HG03439 (cell line): ENCODE measurements around the gene TMEM141.
"Not testable (repeated sequence)": the region's sequence is repeated elsewhere in the genome, so short reads cannot be mapped to it uniquely, and the experiment has no call there.

Experiments
- ATAC-seq: cut with Tn5 transposase; IDR thresholded peaks from one replicate; pipeline ENCODE4 v1.9.1; 2021; ENCODE audit warnings: mild to moderate bottlenecking, moderate library complexity; ENCODE audit not compliant: unreplicated experiment

The TMEM141 gene

GRCh38 chr9:136793086-136793946 is 2.2 kb downstream of the TMEM141 start:
- ATAC-seq, result no peak

GRCh38 chr9:136794281-136794999 is 3.3 kb downstream of the TMEM141 start:
- no peak for ATAC-seq

DNA sequence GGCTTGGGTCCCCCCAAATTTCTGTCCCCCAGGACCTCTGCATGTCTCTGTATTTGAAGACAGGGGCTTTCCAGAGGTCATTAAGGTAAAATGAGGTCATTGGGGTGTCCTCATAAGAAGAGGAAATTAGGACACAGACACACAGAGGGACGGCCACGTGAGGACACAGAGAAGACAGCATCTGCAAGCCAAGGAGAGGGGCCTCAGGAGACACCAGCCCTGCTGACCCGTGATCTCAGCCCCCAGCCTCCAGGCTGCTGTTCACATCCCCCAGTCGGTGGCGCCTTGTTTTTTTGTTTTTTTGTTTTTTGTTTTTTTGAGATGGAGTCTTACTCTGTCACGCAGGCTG is 3.8 kb downstream of the TMEM141 start:
- ATAC-seq, result no peak

- no peak for ATAC-seq
Measured at GRCh38 chr9:136796238-136796774, 5.2 kb downstream of the TMEM141 start, which contains the start of gene CCDC183. TSS of gene CCDC183 (plus strand) at chr9:136796338. CDS start at chr9:136796398, 60 bp downstream.

DNA sequence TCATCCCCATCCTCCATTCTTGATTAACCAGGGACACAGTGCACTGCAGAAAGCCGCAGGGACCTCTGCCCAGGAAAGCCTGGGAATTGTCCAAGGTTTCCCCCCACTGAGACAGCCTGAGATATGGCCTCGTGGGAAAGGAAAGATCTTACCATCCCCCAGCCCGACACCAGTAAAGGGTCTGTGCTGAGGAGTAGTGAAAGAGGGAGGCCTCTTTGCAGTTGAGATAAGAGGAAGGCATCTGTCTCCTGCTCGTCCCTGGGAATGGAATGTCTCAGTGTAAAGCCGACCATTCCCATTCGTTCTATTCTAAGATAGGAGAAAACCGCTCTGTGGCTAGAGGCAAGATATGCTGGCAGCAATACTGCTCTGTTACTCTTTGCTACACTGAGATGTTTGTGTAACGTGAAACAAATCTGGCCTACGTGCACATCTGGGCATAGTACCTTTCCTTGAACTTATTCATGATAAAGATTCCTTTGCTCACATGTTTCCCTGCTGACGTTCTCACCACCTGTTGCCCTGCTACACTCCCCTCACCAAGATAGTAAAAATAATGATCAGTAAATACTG is 5.7 kb downstream of the TMEM141 start:
- not testable (repeated sequence) for ATAC-seq

DNA sequence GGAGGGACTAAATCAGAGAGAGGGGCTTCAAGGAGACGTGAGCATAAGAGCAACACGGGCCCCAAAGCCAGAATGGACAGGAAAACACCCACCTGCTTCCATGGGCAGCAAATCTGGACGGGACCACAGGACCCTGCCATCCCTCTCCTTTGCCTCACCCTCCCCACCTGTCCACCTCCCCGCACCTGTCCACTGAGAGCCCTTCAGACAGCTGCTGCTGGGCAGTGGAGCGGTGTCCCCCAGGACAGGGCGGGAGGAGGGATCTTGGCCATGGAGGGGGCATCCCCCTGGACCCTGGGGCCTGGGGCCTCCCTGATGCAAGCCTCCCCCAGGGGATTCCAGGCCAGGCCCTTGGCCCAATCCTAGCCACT is 7.5 kb downstream of the TMEM141 start:
- ATAC-seq, result no peak

GRCh38 chr9:136799079-136799853 is 8.1 kb downstream of the TMEM141 start:
- ATAC-seq, result no peak

GRCh38 chr9:136799854-136800657 is 8.9 kb downstream of the TMEM141 start:
- no peak for ATAC-seq

GRCh38 chr9:136802321-136802720 is 11.2 kb downstream of the TMEM141 start:
- ATAC-seq, result no peak

DNA sequence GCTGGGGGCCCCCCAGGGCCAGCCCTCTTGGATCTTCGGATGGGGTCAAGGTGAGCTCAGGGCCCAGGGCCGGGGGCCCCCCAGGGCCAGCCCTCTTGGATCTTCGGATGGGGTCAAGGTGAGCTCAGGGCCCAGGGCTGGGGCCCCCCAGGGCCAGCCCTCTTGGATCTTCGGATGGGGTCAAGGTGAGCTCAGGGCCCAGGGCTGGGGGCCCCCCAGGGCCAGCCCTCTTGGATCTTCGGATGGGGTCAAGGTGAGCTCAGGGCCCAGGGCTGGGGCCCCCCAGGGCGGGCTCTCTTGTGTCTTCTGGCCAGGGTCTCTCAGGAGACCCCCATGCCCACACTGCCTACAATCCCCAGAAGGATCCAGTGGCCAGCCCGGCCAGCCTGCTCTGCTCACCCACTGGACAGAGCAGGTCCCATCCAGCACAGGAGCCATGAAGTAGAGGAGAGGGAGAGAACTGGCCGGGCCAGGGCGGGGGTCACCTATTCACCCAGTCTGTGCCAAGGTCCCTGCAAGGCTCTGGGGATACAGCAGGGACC is 11.9 kb downstream of the TMEM141 start:
- ATAC-seq, result not testable (repeated sequence)

DNA sequence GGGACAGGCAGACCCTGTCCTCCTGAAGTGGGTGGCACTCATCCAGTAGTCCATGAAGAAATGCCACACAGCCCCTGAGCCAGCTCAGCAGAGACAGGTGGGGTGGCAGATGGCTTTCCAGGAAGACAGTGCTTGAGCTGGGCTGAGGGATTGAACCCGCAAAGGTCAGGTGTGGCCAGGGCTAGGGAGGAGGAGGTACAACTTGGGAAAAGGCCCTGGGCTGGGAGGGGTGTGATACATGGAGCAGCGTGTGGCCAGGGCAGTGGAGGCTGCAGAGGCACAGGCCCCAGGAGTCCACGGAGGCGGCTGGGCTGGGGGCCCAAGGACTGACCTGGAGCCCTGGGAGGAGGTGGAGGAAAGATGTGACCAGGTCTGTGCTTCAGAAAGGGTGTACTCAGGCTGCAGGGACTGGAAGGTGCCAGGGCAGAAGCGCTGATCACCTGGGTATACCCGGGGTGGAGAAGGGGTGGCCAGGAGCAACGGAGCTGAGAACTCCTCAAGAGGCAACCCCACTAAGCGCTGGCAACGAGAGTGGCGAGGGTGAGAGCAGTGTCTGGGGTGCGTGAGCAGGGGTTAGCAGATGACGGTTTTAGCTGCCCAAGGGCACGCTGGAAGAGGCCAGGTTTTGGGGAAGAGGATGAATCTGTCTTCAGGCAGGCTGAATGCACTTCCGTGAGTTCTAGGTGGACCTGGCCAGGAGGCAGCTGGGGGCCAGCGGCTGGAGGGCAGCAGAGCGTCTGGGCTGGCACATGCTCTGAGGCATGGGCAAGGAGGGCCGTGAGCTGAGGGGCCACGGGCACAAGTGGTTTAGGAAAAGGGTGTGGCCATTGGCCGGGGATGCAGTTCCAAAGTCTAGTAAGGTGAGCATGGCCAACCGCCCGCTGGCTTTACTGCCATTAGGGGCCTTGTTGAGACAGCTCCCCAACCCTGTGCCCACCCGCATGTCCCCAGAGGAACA is 12.7 kb downstream of the TMEM141 start:
- ATAC-seq, result no peak

DNA sequence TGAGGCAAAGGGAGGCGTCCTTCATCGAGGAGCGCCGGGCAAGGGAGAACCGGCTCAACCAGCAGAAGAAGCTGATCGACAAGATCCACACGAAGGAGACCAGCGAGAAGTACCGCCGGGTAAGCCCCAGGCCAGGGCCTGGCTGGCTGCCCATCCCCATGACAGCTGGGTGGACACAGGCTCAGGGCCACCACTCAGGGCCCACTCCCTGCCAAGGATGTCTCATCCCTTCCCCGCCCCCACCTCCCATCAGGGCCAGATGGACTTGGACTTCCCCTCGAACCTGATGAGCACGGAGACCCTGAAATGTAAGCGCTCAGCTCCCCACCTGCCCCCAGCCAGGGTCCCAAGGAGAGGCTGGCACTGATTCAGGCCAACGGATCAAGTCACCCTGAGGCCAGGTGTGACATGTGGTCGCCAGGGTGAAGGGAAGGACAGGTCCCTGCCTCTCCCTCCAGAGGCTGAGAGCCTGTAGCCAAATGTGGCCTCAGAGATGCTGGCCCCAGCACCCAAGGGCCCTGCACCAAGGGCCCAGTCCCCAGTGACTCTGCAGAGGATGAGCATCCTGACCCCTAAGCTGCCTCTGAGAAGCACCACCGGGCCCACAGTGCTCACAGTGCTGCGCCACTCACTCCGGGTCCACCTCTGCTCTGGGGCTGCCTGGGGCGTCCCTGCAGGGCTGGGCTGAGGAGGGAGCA is 13.5 kb downstream of the TMEM141 start:
- ATAC-seq, result no peak

DNA sequence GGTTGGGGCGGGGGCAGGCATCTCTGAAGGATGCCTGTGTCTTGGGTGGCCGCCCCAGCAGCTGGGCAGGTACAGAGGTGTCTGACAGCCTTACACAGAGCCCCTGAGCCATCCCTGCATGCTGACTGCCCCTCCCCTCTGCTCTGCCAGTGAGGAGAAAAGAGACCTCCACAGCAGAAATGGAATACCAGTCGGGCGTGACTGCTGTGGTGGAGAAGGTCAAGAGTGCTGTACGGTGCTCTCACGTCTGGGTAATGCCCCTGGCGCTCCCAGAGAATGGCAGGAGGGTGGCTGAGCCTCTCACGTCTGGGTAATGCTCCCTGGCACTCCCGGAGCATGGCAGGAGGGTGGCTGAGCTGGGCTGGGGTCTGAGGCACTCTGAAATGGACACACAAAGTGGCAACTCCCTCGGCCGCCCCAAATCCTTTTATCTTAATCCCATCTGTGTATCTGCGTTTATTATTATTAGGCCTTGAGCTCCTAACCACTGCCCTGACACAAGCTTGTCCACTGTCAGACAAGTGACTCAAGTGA is 14.1 kb downstream of the TMEM141 start:
- ATAC-seq, result no peak

DNA sequence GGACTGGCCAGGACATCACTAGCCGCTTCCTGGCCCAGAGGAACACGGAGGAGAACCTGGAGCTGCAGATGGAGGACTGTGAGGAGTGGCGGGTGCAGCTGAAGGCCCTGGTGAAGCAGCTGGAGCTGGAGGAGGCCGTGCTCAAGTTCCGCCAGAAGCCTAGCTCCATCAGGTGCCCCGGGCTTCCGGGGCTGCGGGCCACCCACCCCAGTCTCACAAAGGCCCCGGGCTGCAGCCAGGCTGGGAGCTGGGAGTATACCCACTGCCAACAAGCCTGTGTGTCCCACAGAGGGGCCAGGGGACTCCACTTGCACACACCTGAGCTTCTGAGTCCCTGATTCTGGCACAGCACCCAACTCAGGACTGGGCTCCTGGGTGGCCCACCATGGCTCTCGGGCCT is 14.9 kb downstream of the TMEM141 start:
- no peak for ATAC-seq

GRCh38 chr9:136806631-136807201 is 15.6 kb downstream of the TMEM141 start:
- peak; percentile 1 for ATAC-seq

DNA sequence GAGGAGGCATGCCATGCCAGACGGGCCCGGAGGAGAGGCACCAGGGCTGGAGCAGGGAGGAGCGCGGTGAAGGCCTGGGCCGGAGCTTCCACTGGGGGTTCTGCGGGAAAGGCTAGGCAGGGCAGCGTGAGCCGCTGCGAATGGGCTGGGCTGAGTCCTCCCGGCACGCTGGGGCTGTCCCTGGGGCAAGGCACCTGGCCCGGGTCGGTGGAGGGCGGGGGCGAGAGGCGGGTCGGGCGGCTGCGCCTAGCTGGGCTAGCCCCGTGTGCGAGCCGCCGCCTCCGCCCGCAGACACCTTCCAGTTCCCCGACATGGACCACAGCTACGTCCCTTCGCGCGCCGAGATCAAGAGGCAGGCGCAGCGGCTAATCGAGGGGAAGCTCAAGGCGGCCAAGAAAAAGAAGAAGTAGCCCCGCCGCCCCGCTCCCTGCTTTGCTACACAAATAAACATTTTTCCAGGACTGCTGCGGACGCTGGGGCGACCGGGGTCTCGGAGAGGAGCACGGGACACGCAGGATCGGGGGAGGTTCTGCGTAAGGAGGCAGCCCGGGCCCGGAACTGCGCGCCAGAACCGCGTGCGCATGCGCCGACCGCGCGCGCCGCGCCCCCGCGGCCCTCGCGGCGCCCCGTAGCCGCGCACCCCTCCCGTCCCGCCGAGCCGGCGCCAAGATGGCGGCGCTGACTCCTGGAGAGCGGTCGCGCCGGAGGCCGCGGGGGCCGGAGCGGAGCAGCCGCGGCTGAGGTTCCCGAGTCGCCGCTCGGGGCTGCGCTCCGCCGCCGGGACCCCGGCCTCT is 16.3 kb downstream of the TMEM141 start, which contains the start of gene RABL6:
TSS of gene RABL6 (plus strand) at position 668 of the 794 bp plus-strand sequence. CDS start 249 bp downstream, outside the sequence.
- peak; percentile 63 for ATAC-seq
